Measurements from ENCODE around the gene HM13. TPM values are rescaled to one million over a fixed set of nuclear protein-coding genes. Genes with fewer than 3 reads are reported as not detected.

HM13 gene
- total and polyA plus RNA-seq, 2 of the 13 experiments (the other 11 are each of a cell fraction or from before 2014, with no cell fraction given): 118 to 243 TPM

- TF ChIP-seq FOXP4 (CRISPR knock-in tag; IDR thresholded peaks at IDR 0.05) (peak; percentile 50; the same call in 1 of the 2 replicates), KAT2B (IDR thresholded peaks at IDR 0.05; ENCODE audit: borderline replicate concordance, low read depth, low read length) (no peak), DNMT3B (CRISPR knock-in tag; conservative IDR thresholded peaks at IDR 0.05) (no peak), CEBPB (IDR thresholded peaks at IDR 0.05; ENCODE audit: borderline replicate concordance, low read depth, low read length) (no peak), ZNF121 (CRISPR knock-in tag; IDR thresholded peaks at IDR 0.05) (no peak), ZNF44 (CRISPR knock-in tag; IDR thresholded peaks at IDR 0.05) (no peak), ETV6 (CRISPR knock-in tag; conservative IDR thresholded peaks at IDR 0.05) (0 out of 2 replicates have a peak, but pooled peaks have one; percentile 28), ZNF75D (CRISPR knock-in tag; IDR thresholded peaks at IDR 0.05; ENCODE audit: borderline replicate concordance) (no peak), ZNF512 (CRISPR knock-in tag; IDR thresholded peaks at IDR 0.05) (no peak), HMGXB4 (CRISPR knock-in tag; IDR thresholded peaks at IDR 0.05; ENCODE audit: borderline replicate concordance in 1 of 2, low read depth in 1 of 2) (peak; percentile 77 to 82; a peak in 3 of 4 replicates), SMAD3 (CRISPR knock-in tag; IDR thresholded peaks at IDR 0.05) (peak; percentile 90; the same call in 1 of the 2 replicates), SP140L (CRISPR knock-in tag; IDR thresholded peaks at IDR 0.05; ENCODE audit: borderline replicate concordance) (no peak), YEATS2 (CRISPR knock-in tag; IDR thresholded peaks at IDR 0.05; ENCODE audit: borderline replicate concordance) (peak; percentile 94), NFRKB (IDR thresholded peaks at IDR 0.05) (peak; percentile 85), MEIS2 (CRISPR knock-in tag; IDR thresholded peaks at IDR 0.05) (peak; percentile 69), JARID2 (CRISPR knock-in tag; IDR thresholded peaks at IDR 0.05; ENCODE audit: insufficient replicate concordance) (no peak), ZNF382 (CRISPR knock-in tag; IDR thresholded peaks at IDR 0.05; ENCODE audit: borderline replicate concordance) (no peak), CBX2 (IDR thresholded peaks at IDR 0.05; ENCODE audit: low read depth, low read length) (no peak), CBX2 (CRISPR knock-in tag; IDR thresholded peaks at IDR 0.05; ENCODE audit: low read depth) (no peak)
- TF ChIP-seq, protein P1, sequence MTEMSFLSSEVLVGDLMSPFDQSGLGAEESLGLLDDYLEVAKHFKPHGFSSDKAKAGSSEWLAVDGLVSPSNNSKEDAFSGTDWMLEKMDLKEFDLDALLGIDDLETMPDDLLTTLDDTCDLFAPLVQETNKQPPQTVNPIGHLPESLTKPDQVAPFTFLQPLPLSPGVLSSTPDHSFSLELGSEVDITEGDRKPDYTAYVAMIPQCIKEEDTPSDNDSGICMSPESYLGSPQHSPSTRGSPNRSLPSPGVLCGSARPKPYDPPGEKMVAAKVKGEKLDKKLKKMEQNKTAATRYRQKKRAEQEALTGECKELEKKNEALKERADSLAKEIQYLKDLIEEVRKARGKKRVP (CRISPR knock-in tag; IDR thresholded peaks at IDR 0.05): 0 out of 4 replicates have a peak, but pooled peaks of 1 of the 2 experiments have one; percentile 62
- TF ChIP-seq, protein P2, sequence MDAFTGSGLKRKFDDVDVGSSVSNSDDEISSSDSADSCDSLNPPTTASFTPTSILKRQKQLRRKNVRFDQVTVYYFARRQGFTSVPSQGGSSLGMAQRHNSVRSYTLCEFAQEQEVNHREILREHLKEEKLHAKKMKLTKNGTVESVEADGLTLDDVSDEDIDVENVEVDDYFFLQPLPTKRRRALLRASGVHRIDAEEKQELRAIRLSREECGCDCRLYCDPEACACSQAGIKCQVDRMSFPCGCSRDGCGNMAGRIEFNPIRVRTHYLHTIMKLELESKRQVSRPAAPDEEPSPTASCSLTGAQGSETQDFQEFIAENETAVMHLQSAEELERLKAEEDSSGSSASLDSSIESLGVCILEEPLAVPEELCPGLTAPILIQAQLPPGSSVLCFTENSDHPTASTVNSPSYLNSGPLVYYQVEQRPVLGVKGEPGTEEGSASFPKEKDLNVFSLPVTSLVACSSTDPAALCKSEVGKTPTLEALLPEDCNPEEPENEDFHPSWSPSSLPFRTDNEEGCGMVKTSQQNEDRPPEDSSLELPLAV (CRISPR knock-in tag; conservative IDR thresholded peaks at IDR 0.05; ENCODE audit: low read depth): no peak
Observed at GRCh38 chr20:31547017-31547675, 32.9 kb downstream of the HM13 start (continued).

All from HepG2 (cell line).